B cell (primary cell): ENCODE data around the gene MAGED2. TPM values are rescaled to one million over a fixed set of nuclear protein-coding genes. Genes with fewer than 3 reads are reported as not detected.

Experiments used
- ATAC-seq: fragments of 200-7000 bp; cut with Tn5 transposase; one replicate; pipeline ENCODE4 v1.10.0; 2021; ENCODE audit warnings: low read depth, mild to moderate bottlenecking, moderate number of reproducible peaks, moderate library complexity
- CTCF ChIA-PET: fragments of 350-600 bp; sonication (Branson Sonifier 250); formaldehyde crosslinking; loops from one replicate; lab custom pipeline; 2021; ENCODE audit warnings: antibody characterized with exemption, inconsistent platforms; lab: Charles Lee
- POLR2A ChIA-PET: fragments of 350-600 bp; sonication (Branson Sonifier 250); formaldehyde crosslinking; loops from one replicate; lab custom pipeline; 2021; ENCODE audit warnings: antibody characterized with exemption; lab: Charles Lee
- DNase-seq: peaks from one replicate; pipeline ENCODE4 v3.0.0; 2013
- H2AFZ ChIP-seq: 2 replicates; pipeline ENCODE4 v1.6.1; 2012; ENCODE audit warnings: mild to moderate bottlenecking, low read depth, low read length; ENCODE audit not compliant: insufficient read depth, poor library complexity, severe bottlenecking
- H3K27ac ChIP-seq, 2 donors: 1 replicate in 1 of 2; 2 replicates in 1 of 2; pipeline ENCODE4 v1.5.1; 2012 to 2013; ENCODE audit warnings: low read length in 2 of 2, mild to moderate bottlenecking in 2 of 2, moderate library complexity in 1 of 2
- H3K27me3 ChIP-seq, 4 experiments: fragments of 200-600 bp in 1 of 4; sonication (generic) in 1 of 4; replicated peaks in 1 of 4; 1 replicate in 2 of 4; 2 replicates in 2 of 4; pipeline versions ENCODE4 v1.6.1 to v1.7.0; 2013 to 2016; ENCODE audit warnings: low read length in 3 of 4, mild to moderate bottlenecking in 2 of 4, mixed read lengths in 1 of 4, moderate library complexity in 1 of 4; ENCODE audit not compliant: insufficient read depth in 4 of 4, control insufficient read depth in 3 of 4; ENCODE audit errors: control extremely low read depth in 1 of 4
- H3K36me3 ChIP-seq, 2 experiments: replicated peaks in 1 of 2; 1 replicate in 1 of 2; 2 replicates in 1 of 2; pipeline versions ENCODE4 v1.6.1 to v1.7.1; 2013; ENCODE audit warnings: low read length in 1 of 2; ENCODE audit not compliant: insufficient read depth in 2 of 2, control insufficient read depth in 1 of 2; ENCODE audit errors: control extremely low read depth in 1 of 2, extremely low read depth in 1 of 2
- H3K4me1 ChIP-seq, 2 donors: fragments of 200-600 bp in 1 of 2; sonication (generic) in 1 of 2; 1 replicate in 1 of 2; 2 replicates in 1 of 2; pipeline versions ENCODE4 v1.5.1 to v1.6.1; 2013 to 2017; ENCODE audit warnings: low read length in 2 of 2; ENCODE audit not compliant: control insufficient read depth in 2 of 2, insufficient read depth in 2 of 2
- H3K4me2 ChIP-seq: replicated peaks from 2 replicates; pipeline ENCODE3; 2012; ENCODE audit warnings: mild to moderate bottlenecking, low read depth, low read length; ENCODE audit not compliant: poor library complexity, severe bottlenecking
- H3K4me3 ChIP-seq, 5 experiments: fragments of 200-600 bp in 1 of 5; sonication (generic) in 1 of 5; 1 replicate in 3 of 5; 2 replicates in 2 of 5; pipeline versions ENCODE4 v1.5.1 to v1.7.0; 2011 to 2016; ENCODE audit warnings: low read length in 4 of 5, mild to moderate bottlenecking in 4 of 5, low read depth in 2 of 5, control low read depth in 1 of 5, moderate library complexity in 1 of 5; ENCODE audit not compliant: insufficient read depth in 1 of 5; ENCODE audit errors: control extremely low read depth in 1 of 5, extremely low read depth in 1 of 5
- H3K79me2 ChIP-seq: fragments of 200-600 bp; sonication (generic); one replicate; pipeline ENCODE4 v1.6.0; 2016; ENCODE audit warnings: low read length; ENCODE audit not compliant: control insufficient read depth, insufficient read depth
- H3K9ac ChIP-seq: fragments of 200-600 bp; sonication (generic); 2 replicates; pipeline ENCODE4 v1.6.1; 2017; ENCODE audit warnings: mild to moderate bottlenecking, low read length, moderate library complexity
- H3K9me3 ChIP-seq, 3 donors: one replicate each; pipeline versions ENCODE4 v1.6.1 to v1.7.1; 2013; ENCODE audit warnings: low read length in 2 of 3; ENCODE audit not compliant: control insufficient read depth in 2 of 3, insufficient read depth in 1 of 3; ENCODE audit errors: control extremely low read depth in 1 of 3
- H4K20me1 ChIP-seq: 2 replicates; pipeline ENCODE4 v1.6.0; 2012; ENCODE audit warnings: mild to moderate bottlenecking, low read length; ENCODE audit not compliant: insufficient read depth, control insufficient read depth, poor library complexity, severe bottlenecking
- H3K27ac Mint-ChIP-seq: one replicate; pipeline ENCODE4 v1.8.0; 2021; ENCODE audit warnings: mixed read lengths
- H3K27me3 Mint-ChIP-seq: one replicate; pipeline ENCODE4 v1.8.0; 2021; ENCODE audit warnings: mixed read lengths
- H3K4me1 Mint-ChIP-seq: one replicate; pipeline ENCODE4 v1.8.0; 2021; ENCODE audit warnings: mixed read lengths
- H3K4me3 Mint-ChIP-seq: one replicate; pipeline ENCODE4 v1.8.0; 2021; ENCODE audit warnings: mixed read lengths
- H3K9me3 Mint-ChIP-seq: one replicate; pipeline ENCODE4 v1.8.0; 2022; ENCODE audit warnings: mixed read lengths; ENCODE audit not compliant: insufficient read depth
- CTCF ChIP-seq: fragments of 200-600 bp; IDR thresholded peaks from one replicate; pipeline ENCODE4 v1.8.0; 2022; ENCODE audit warnings: antibody characterized with exemption, mild to moderate bottlenecking
- EZH2 ChIP-seq: IDR thresholded peaks from 2 replicates; pipeline ENCODE4 v1.6.1; 2012; ENCODE audit warnings: borderline replicate concordance, low read depth, mild to moderate bottlenecking, moderate library complexity, low read length; ENCODE audit not compliant: insufficient read depth, poor library complexity, severe bottlenecking
- WGBS: methylation state at CpG from one replicate; pipeline ENCODE4 v1.1.5; 2013; ENCODE audit warnings: missing lambda C conversion rate; ENCODE audit not compliant: insufficient coverage; 5-methylcytosine and 5-hydroxymethylcytosine counted together
- intact Hi-C: fragments of 100-400 bp; cut with micrococcal nuclease; formaldehyde crosslinking; loops from one replicate; pipeline ENCODE4 v1.10.0; 2022
- polyA plus RNA-seq: library from polyadenylated mRNA; depleted of rRNA; stranded (reverse); fragments of >200 nt; gene quantifications from 2 replicates; pipeline ENCODE4 v1.2.3, GENCODE V29; 2012
- total RNA-seq, 2 donors: library from RNA; stranded (reverse); fragments of 120-200 nt in 1 of 2; gene quantifications; 1 replicate in 1 of 2; 2 replicates in 1 of 2; pipeline versions ENCODE4 v1.2.3 to v1.2.4, GENCODE V29; 2013 to 2022

Gene MAGED2
- total and polyA plus RNA-seq, 2 donors (not counting 1 experiment from before 2014, with no cell fraction given), result 47.8 to 87.2 TPM

- H2AFZ ChIP-seq, result no peak overlapping the region
- no peak overlapping the region for H3K27ac ChIP-seq
- no peaks in the 10 kb centered on the region for H3K9me3 Mint-ChIP-seq
- intact Hi-C loops, result no loop called here
- peaks cover 4% of the 10 kb centered on the region for H3K4me1 Mint-ChIP-seq
- H3K4me3 Mint-ChIP-seq, result no peak overlapping the region
- H3K27me3 Mint-ChIP-seq, result no peaks in the 10 kb centered on the region
- ATAC-seq, result no peak
- H3K9me3 ChIP-seq, result no peaks in the 10 kb centered on the region
- no peak overlapping the region for H3K4me3 ChIP-seq
- H3K27me3 ChIP-seq, result no peaks in the 10 kb centered on the region
- no peak for TF ChIP-seq EZH2
- no peak for TF ChIP-seq CTCF
- 93% methylated on average over 2 of the region's 5 CpGs for WGBS
- ChIA-PET POLR2A (no interaction called here), CTCF (no interaction called here)
- no peaks in the 10 kb centered on the region for H4K20me1 ChIP-seq
- H3K36me3 ChIP-seq, result no peaks in the 10 kb centered on the region
- H3K79me2 ChIP-seq, result no peaks in the 10 kb centered on the region
- no peak overlapping the region for H3K9ac ChIP-seq
- DNase-seq, result no peak
- H3K4me1 ChIP-seq, result peaks cover 3 to 4% of the 10 kb centered on the region in 2 donors
- H3K27ac Mint-ChIP-seq, result no peak overlapping the region
- no peak overlapping the region for H3K4me2 ChIP-seq
These were observed 16.6 kb downstream of the MAGED2 start for GRCh38 chrX:54824195-54824594.

DNA sequence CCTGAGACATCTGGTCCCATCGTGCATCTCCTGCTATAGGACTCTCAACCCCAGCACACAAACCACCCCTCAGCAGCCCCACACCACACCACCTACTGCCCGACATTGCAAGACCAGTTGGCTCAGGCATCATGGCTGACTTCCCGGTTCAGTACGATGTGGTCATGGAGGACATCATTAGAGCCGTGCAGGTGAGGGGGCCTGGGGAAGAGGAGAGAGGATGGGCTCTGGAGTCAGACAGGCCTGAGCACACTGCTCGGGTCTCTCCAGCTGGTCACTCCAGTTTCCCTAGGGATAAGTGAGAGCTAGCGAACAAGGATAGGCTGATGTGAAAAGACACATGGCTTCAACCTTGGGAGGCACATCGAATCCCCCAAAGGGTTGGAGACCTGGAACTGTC lies 17.2 kb downstream of the MAGED2 start:
- Histone ChIP-seq H3K36me3 (no peaks in the 10 kb centered on the region), H3K4me3 (no peak overlapping the region), H3K79me2 (no peaks in the 10 kb centered on the region), H3K9ac (no peak overlapping the region), H3K4me1 (no peaks in the 10 kb centered on the region), H3K27me3 (no peaks in the 10 kb centered on the region), H3K4me2 (no peak overlapping the region), H2AFZ (no peak overlapping the region), H3K9me3 (no peaks in the 10 kb centered on the region), H4K20me1 (no peaks in the 10 kb centered on the region), H3K27ac (no peak overlapping the region)
- POLR2A ChIA-PET, result no interaction called here
- Mint-ChIP-seq H3K27me3 (no peaks in the 10 kb centered on the region), H3K9me3 (no peaks in the 10 kb centered on the region), H3K27ac (no peak overlapping the region), H3K4me1 (no peaks in the 10 kb centered on the region), H3K4me3 (no peak overlapping the region)
- CTCF ChIA-PET, result no interaction called here
- ATAC-seq (no peak), DNase-seq (no peak)
- no peak for TF ChIP-seq EZH2
- no peak for TF ChIP-seq CTCF
- intact Hi-C loops, result loop anchor here (5.0 kb wide), 1 partner anchor 233 kb away; no protein-coding TSS in a partner anchor
- 100% methylated on average over 4 of the region's 8 CpGs for WGBS
